Spleen (tissue), 11 donors: Measurements from ENCODE around the gene C11orf24. TPM values are rescaled to one million over a fixed set of nuclear protein-coding genes. Genes with fewer than 3 reads are reported as not detected.

Source experiments
- DNase-seq: peaks from one replicate; pipeline ENCODE4 v3.0.0-alpha.2; 2020
- H3K27ac ChIP-seq, 8 donors: fragments of 200-600 bp; sonication (generic) in 7 of 8; 1 replicate in 4 of 8; 2 replicates in 4 of 8; pipeline versions ENCODE4 v1.5.0 to v1.8.0; 2016 to 2021; ENCODE audit warnings: inconsistent platforms in 4 of 8, mild to moderate bottlenecking in 4 of 8, moderate library complexity in 1 of 8
- H3K27me3 ChIP-seq, 7 donors: fragments of 200-600 bp; sonication (generic) in 6 of 7; replicated peaks in 1 of 7; 1 replicate in 4 of 7; 2 replicates in 3 of 7; pipeline versions ENCODE4 v1.5.0 to v1.8.0; 2016 to 2021; ENCODE audit warnings: inconsistent platforms in 3 of 7, mild to moderate bottlenecking in 1 of 7
- H3K36me3 ChIP-seq, 6 donors: fragments of 200-600 bp; sonication (generic) in 5 of 6; 1 replicate in 4 of 6; 2 replicates in 2 of 6; pipeline versions ENCODE4 v1.5.0 to v1.8.0; 2016 to 2021; ENCODE audit warnings: inconsistent platforms in 2 of 6
- H3K4me1 ChIP-seq, 6 donors: fragments of 200-600 bp; sonication (generic) in 5 of 6; 1 replicate in 3 of 6; 2 replicates in 3 of 6; pipeline versions ENCODE4 v1.5.0 to v1.8.0; 2016 to 2021; ENCODE audit warnings: inconsistent platforms in 3 of 6
- H3K4me3 ChIP-seq, 8 donors: fragments of 200-600 bp; sonication (generic) in 7 of 8; 1 replicate in 4 of 8; 2 replicates in 4 of 8; pipeline versions ENCODE4 v1.5.0 to v1.8.0; 2016 to 2021; ENCODE audit warnings: inconsistent platforms in 4 of 8, mild to moderate bottlenecking in 4 of 8, moderate library complexity in 2 of 8
- H3K9me3 ChIP-seq, 8 donors: fragments of 200-600 bp; sonication (generic) in 7 of 8; 1 replicate in 4 of 8; 2 replicates in 4 of 8; pipeline versions ENCODE4 v1.5.0 to v1.8.0; 2016 to 2021; ENCODE audit warnings: inconsistent platforms in 4 of 8
- POLR2A ChIP-seq, 3 donors: fragments of 450-650 bp; IDR thresholded peaks; one replicate each; pipeline ENCODE4 v1.5.1; 2017; ENCODE audit warnings: antibody characterized with exemption in 3 of 3, mild to moderate bottlenecking in 1 of 3
- POLR2AphosphoS5 ChIP-seq, 3 donors: sonication (generic); formaldehyde crosslinking; IDR thresholded peaks; one replicate each; pipeline ENCODE4 v1.5.1; 2017; ENCODE audit warnings: antibody characterized with exemption in 3 of 3
- WGBS, 5 donors: extraction: QIAGEN DNeasy Blood & Tissue Kit in 3 of 5; methylation state at CpG; one replicate each; pipeline versions ENCODE4 v1.1.5 to v1.1.7; 2013 to 2018; 5-methylcytosine and 5-hydroxymethylcytosine counted together
- intact Hi-C: fragments of 100-400 bp; cut with DNase I; formaldehyde crosslinking; loops from one replicate; pipeline ENCODE4 v1.15.0; 2023; ENCODE audit warnings: low total_unique reads
- polyA plus RNA-seq, 3 donors: library from polyadenylated mRNA; stranded (reverse); fragments of 200-250 nt; gene quantifications; one replicate each; pipeline ENCODE4 v1.2.1, GENCODE V29; 2013
- total RNA-seq, 7 donors: library from RNA; depleted of rRNA in 3 of 7; stranded (reverse); fragments of >200 nt in 3 of 7; fragmentation: NEBNext Ultra II Directional in 4 of 7; extraction: Animal tissue kit (Norgen Biotek cat#: 25700) in 4 of 7; gene quantifications; one replicate each; pipeline versions ENCODE4 v1.1.0 to v1.2.1, GENCODE V29; 2016 to 2021
- TF ChIP-seq, protein P1 (sequence below), 11 experiments: fragments of 200-600 bp in 7 of 11; fragments of 450-650 bp in 4 of 11; sonication (generic) in 4 of 11; IDR thresholded peaks in 8 of 11; conservative IDR thresholded peaks in 3 of 11; 1 replicate in 7 of 11; 2 replicates in 4 of 11; pipeline versions ENCODE4 v1.4.0 to v1.8.0; 2016 to 2021; ENCODE audit warnings: antibody characterized with exemption in 11 of 11, inconsistent platforms in 4 of 11, mild to moderate bottlenecking in 1 of 11
- donor health status: healthy with polysubstance abuse.
- donor health status: DM: no; HTN: no; CAD: no; lungs with moderate emphysema.
- donor health status: DM: no; HTN: no; CAD: no.
- donor health status: Bipolar disorder and iron deficiency.
- donor health status: healthy.
- donor health status: DM: no; HTN: no; CAD: no.
- donor health status: DM: yes; HTN: yes; CAD: no.

The C11orf24 gene
- total and polyA plus RNA-seq, 10 donors, result 15.9 to 36.0 (median 24.2) TPM

DNA sequence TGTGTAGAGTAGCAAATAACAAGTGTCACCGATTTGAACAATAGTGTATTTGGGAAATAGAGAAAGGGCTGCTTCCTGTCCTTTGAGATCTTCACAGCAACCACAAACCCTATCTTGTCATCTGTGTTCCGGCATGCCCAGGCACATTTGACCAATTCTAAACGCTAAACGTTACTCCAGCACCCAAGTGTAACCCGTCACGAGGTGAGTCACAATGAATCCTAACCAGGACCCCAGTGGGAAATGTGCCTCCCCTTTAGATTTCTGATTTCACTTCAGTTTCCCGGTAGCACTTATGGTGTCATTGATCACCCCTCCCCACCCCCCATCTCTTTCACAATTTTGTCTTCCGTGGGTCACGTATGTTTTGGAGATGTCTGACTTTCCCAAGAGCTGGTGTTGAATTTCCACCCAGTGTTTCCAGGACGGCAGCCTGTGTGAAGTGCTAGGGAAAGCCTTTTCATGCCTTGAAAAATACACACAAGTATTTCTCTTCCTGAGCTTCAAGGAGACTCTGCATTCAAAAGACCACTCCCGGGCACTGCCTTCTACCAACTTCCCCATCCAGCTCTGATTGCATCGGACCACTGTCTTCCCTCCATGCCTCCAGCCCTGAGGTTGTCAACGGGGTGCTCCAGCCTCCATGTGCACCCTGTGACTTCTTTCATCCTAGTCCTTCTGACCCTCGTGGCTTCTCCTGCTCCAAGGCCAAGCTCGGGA, 10.5 kb upstream of the C11orf24 start:
- TF ChIP-seq, protein P1, sequence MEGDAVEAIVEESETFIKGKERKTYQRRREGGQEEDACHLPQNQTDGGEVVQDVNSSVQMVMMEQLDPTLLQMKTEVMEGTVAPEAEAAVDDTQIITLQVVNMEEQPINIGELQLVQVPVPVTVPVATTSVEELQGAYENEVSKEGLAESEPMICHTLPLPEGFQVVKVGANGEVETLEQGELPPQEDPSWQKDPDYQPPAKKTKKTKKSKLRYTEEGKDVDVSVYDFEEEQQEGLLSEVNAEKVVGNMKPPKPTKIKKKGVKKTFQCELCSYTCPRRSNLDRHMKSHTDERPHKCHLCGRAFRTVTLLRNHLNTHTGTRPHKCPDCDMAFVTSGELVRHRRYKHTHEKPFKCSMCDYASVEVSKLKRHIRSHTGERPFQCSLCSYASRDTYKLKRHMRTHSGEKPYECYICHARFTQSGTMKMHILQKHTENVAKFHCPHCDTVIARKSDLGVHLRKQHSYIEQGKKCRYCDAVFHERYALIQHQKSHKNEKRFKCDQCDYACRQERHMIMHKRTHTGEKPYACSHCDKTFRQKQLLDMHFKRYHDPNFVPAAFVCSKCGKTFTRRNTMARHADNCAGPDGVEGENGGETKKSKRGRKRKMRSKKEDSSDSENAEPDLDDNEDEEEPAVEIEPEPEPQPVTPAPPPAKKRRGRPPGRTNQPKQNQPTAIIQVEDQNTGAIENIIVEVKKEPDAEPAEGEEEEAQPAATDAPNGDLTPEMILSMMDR (IDR thresholded peaks at IDR 0.05 in 8 of 11, conservative IDR thresholded peaks at IDR 0.05 in 3 of 11), result no peak
- TF ChIP-seq POLR2AphosphoS5 (IDR thresholded peaks at IDR 0.05) (no peak), POLR2A (IDR thresholded peaks at IDR 0.05) (no peak)
- Histone ChIP-seq H3K4me3 (peak overlapping the region in 1 of 8 donors; percentile 52), H3K4me1 (peaks cover 0 to 19% (median 15%) of the 10 kb centered on the region in 6 donors), H3K27me3 (no peaks in the 10 kb centered on the region), H3K36me3 (no peaks in the 10 kb centered on the region), H3K27ac (peak overlapping the region in 5 of 8 donors; percentile 21 to 65 (median 34)), H3K9me3 (peaks cover 0 to 3% (median 0%) of the 10 kb centered on the region in 8 donors)
- no peak for DNase-seq
- 23 to 34% (median 29%) methylated on average over 15 of the region's 15 CpGs for WGBS, 5 donors
- intact Hi-C loops, result no loop called here

DNA sequence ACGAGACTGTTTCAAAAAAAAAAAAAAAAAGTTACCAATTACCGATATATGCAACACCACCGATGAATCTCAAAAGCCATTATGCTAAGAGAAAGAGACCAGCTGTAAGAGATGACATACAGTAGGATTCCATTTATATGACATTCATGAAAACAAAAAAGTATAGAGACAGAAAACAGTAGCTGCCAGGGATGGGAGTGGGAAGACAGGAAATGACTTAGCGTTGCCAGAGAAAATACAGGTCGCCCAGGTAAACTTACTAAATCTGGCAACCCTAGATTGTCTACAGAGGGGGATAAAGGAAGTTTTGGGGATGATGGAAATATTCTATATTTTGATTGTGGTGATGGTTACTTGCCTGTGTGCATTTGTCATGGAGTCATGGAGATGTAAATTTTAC, 7.9 kb upstream of the C11orf24 start:
- peaks cover 0 to 3% (median 0%) of the 10 kb centered on the region in 8 donors for H3K9me3 ChIP-seq
- no peak overlapping the region for H3K4me3 ChIP-seq
- H3K36me3 ChIP-seq, result no peaks in the 10 kb centered on the region
- H3K27ac ChIP-seq, result no peak overlapping the region
- TF ChIP-seq, protein P1 (IDR thresholded peaks at IDR 0.05 in 8 of 11, conservative IDR thresholded peaks at IDR 0.05 in 3 of 11), result no peak
- TF ChIP-seq POLR2AphosphoS5 (IDR thresholded peaks at IDR 0.05), result no peak
- DNase-seq, result no peak
- H3K4me1 ChIP-seq, result peaks cover 0 to 22% (median 15%) of the 10 kb centered on the region in 6 donors
- 82 to 85% (median 82%) methylated on average over 5 of the region's 5 CpGs for WGBS, 5 donors
- no peaks in the 10 kb centered on the region for H3K27me3 ChIP-seq
- intact Hi-C loops, result no loop called here

DNA sequence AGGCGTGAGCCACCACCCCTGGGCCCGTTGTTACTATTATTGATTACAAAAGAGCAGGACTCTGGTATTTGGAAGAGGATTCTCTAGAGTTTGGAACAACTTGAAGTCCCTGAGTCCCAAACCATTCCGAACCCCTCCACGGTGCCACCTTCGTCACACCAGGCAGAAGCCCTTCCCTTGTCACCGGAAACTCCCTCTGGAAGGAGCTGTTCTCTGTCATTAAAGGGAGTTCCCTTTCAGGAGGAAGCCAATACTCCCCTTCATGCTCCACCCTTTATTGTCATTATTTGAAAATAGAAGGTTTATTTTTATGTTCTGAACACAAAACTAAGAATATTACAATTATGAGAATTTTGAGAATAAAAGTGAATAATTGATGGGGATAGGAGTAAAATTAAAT, 5.1 kb upstream of the C11orf24 start:
- TF ChIP-seq, protein P1 (IDR thresholded peaks at IDR 0.05 in 8 of 11, conservative IDR thresholded peaks at IDR 0.05 in 3 of 11), result no peak
- TF ChIP-seq POLR2A (IDR thresholded peaks at IDR 0.05), result no peak
- TF ChIP-seq POLR2AphosphoS5 (IDR thresholded peaks at IDR 0.05), result no peak
- intact Hi-C loops, result no loop called here
- no peaks in the 10 kb centered on the region for H3K36me3 ChIP-seq
- H3K9me3 ChIP-seq, result no peaks in the 10 kb centered on the region
- no peak overlapping the region for H3K27ac ChIP-seq
- WGBS, 5 donors, result 73 to 94% (median 84%) methylated on average over 6 of the region's 6 CpGs
- no peaks in the 10 kb centered on the region for H3K27me3 ChIP-seq
- H3K4me3 ChIP-seq, result no peak overlapping the region
- peak; percentile 19 for DNase-seq
- peaks cover 0 to 35% (median 18%) of the 10 kb centered on the region in 6 donors for H3K4me1 ChIP-seq

DNA sequence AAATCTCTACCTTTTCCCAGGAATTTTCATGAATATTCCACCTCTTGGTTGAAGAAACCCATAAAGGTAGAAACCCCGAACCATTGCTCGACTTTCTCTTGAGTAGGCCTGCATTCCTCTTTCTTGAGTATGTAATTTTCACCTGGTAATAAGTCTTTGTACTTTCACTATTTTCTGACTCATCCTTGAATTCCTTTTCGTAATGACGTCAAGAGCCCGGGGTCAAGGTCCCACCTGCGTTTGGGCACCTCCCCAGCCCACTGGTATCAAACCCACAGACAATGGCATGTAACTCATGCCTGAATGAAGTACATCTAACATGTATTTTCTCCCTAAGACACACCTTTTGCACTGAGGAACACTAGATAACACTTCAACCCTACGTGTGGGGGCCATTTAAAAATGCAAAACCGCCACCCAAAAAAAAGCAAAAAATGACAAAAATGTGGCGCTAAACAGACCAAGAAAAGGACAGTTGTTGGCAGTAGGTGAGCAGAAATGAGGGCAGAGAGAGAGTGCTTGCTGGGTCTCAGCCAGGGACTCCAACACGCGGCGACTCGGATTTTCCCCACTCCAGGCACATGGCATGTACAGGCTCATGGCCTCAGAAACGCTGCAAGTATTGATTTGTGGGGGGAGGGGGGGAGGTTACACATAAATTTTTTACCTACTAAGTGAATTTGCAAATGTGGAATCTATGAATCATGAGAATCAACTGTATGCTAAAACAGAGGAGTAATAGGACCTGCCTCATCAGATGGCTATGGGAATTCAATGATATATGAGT, 4.1 kb upstream of the C11orf24 start:
- peak; percentile 43 for DNase-seq
- 86 to 96% (median 93%) methylated on average over 14 of the region's 14 CpGs for WGBS, 5 donors
- intact Hi-C loops, result no loop called here

More for the DNA sequence above, 4.1 kb upstream of the C11orf24 start:
- H3K9me3 ChIP-seq, result no peaks in the 10 kb centered on the region
- no peaks in the 10 kb centered on the region for H3K36me3 ChIP-seq
- TF ChIP-seq POLR2A (IDR thresholded peaks at IDR 0.05), result no peak
- no peak for TF ChIP-seq POLR2AphosphoS5 (IDR thresholded peaks at IDR 0.05)
- TF ChIP-seq, protein P1 (IDR thresholded peaks at IDR 0.05 in 8 of 11, conservative IDR thresholded peaks at IDR 0.05 in 3 of 11), result no peak
- H3K4me3 ChIP-seq, result no peak overlapping the region
- no peaks in the 10 kb centered on the region for H3K27me3 ChIP-seq
- H3K4me1 ChIP-seq, result peaks cover 4 to 37% (median 21%) of the 10 kb centered on the region in 6 donors
- no peak overlapping the region for H3K27ac ChIP-seq
